ENCODE results near the gene ZNF624.

ZNF624 gene

DNA sequence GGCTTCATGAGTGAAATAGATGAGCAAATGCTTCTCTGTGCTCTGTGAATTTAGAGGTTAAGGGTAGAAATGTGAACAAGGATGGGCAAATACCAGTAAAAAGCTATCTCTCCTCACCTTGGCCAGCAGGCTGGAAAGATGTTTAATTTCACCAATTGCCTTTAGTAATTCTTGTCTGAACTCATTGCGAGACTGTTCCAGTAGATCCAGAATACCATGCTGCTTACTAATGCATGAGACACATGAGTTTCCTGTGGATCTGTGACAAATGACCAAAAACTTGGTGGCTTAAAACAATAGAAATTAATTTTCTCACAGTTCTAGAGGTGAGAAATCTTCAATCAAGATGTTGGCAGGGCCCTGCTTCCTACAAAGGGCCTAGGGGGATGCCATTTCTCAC is 9.3 kb upstream of the ZNF624 start:
- no peak overlapping the region for H3K4me3 ChIP-seq (replicated peaks; ENCODE audit: low read depth, low read length)
- DNase-seq (ENCODE audit: extremely low read depth, low read depth), result no peak
- TF ChIP-seq, protein P1, sequence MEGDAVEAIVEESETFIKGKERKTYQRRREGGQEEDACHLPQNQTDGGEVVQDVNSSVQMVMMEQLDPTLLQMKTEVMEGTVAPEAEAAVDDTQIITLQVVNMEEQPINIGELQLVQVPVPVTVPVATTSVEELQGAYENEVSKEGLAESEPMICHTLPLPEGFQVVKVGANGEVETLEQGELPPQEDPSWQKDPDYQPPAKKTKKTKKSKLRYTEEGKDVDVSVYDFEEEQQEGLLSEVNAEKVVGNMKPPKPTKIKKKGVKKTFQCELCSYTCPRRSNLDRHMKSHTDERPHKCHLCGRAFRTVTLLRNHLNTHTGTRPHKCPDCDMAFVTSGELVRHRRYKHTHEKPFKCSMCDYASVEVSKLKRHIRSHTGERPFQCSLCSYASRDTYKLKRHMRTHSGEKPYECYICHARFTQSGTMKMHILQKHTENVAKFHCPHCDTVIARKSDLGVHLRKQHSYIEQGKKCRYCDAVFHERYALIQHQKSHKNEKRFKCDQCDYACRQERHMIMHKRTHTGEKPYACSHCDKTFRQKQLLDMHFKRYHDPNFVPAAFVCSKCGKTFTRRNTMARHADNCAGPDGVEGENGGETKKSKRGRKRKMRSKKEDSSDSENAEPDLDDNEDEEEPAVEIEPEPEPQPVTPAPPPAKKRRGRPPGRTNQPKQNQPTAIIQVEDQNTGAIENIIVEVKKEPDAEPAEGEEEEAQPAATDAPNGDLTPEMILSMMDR (IDR thresholded peaks at IDR 0.05; ENCODE audit: low read depth, low read length, missing control alignments), result no peak

DNA sequence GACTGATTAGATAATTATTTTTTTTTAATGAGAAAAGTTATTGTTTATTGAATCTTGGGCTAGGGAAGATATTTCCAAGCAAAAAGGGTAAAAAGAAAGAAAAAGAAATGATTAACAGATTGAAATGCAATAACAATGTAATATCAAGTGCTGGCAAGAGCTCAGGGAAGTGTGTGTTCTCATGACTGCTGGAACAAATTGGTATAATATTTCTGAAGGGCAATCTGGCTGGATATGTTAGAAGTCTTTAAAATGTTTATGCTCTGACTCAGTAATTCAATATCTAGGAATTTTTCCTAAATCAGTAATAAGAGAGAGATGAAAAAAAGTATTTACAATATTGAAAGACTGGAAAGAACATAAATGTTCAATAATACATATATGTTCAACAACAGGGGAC is 7.6 kb upstream of the ZNF624 start:
- no peak overlapping the region for H3K4me3 ChIP-seq (replicated peaks; ENCODE audit: low read depth, low read length)
- no peak for DNase-seq (ENCODE audit: extremely low read depth, low read depth)
- TF ChIP-seq, protein P1 (IDR thresholded peaks at IDR 0.05; ENCODE audit: low read depth, low read length, missing control alignments), result no peak

DNA sequence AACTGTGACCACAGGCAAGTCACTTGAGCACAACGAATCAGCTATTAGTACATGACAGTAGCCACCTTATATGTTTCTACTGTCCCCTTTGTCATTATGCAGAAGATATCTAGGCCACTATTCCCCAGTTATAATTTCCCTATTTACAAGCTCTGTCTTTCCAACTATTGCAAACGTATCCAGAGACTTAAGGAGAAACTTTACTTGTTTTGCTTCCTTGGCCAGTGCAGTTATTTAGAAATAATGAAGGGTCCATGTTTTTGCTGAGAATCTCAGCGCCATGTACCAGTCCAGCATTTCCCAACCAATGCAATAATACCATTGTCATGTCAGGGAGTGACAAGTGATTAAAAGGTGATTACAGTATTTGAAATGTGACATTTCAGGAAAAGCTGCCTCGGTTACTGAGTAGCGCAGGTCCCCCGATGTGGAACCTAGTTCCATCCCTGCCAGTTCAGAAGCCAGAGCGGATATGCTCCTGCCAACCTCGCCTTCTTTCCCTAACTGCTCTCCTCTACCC is 743 bp downstream of the ZNF624 start:
- TF ChIP-seq, protein P1 (IDR thresholded peaks at IDR 0.05; ENCODE audit: low read depth, low read length, missing control alignments), result no peak
- H3K4me3 ChIP-seq (replicated peaks; ENCODE audit: low read depth, low read length), result peak overlapping the region; percentile 77
- DNase-seq (ENCODE audit: extremely low read depth, low read depth), result no peak

DNA sequence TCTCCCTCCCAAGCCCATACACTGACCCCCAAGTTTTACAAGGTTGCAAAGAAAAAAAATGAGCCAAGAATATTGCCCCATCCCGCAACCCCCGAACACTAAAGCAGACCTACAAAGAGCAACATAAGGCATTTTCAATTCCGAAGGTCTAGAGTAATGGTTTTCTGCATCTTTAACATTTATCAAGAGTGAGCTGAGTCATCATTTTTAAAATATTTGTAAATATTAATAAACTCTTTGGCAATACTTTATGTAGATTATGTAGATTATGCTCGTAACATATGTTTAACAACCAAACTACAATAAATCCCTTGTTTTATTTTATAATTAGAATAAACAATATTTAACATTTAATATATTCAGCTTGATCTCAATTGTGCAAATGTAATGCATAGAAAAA is 1.4 kb downstream of the ZNF624 start:
- no peak overlapping the region for H3K4me3 ChIP-seq (replicated peaks; ENCODE audit: low read depth, low read length)
- DNase-seq (ENCODE audit: extremely low read depth, low read depth), result no peak
- TF ChIP-seq, protein P1 (IDR thresholded peaks at IDR 0.05; ENCODE audit: low read depth, low read length, missing control alignments), result no peak

DNA sequence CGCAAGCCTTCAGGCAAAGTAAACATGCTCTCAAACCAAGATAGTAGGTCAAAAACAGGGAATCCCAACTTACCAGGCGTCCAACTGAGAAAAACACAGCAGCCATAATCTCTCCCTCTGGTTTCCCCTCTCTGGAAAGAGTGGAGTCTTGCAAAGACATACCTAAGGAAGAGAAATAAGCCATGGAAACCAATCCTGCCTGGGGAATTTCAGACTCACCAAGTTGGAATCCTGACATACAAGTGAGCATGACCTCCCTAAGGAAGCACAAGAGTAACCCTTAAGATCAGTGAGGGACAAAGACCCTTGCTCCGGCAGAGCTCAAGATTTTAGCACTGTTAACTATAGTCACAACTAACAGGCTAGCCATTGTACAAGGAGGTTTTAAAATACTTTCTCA is 4.1 kb downstream of the ZNF624 start:
- TF ChIP-seq, protein P1 (IDR thresholded peaks at IDR 0.05; ENCODE audit: low read depth, low read length, missing control alignments), result no peak
- no peak overlapping the region for H3K4me3 ChIP-seq (replicated peaks; ENCODE audit: low read depth, low read length)
- no peak for DNase-seq (ENCODE audit: extremely low read depth, low read depth)

DNA sequence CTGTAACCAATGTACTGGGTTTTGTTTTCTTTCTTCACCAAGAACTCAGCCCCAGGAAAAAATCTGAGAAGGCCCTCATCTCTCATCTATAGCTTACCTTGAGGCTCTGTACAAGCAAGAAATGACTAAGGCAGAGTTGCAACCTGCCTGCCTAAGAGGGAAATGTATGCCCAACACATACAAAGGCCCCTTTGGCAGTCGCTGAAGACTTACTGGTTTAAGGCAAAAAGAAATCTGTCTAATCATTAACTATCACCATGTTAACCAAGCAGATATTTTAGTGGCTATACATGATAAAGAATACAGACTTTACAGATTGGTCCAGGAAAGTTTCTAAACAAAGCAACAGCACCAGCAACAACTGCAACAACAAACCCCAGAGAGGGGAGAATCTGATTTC is 14.2 kb downstream of the ZNF624 start:
- no peak overlapping the region for H3K4me3 ChIP-seq (replicated peaks; ENCODE audit: low read depth, low read length)
- TF ChIP-seq, protein P1 (IDR thresholded peaks at IDR 0.05; ENCODE audit: low read depth, low read length, missing control alignments), result no peak
- DNase-seq (ENCODE audit: extremely low read depth, low read depth), result no peak

DNA sequence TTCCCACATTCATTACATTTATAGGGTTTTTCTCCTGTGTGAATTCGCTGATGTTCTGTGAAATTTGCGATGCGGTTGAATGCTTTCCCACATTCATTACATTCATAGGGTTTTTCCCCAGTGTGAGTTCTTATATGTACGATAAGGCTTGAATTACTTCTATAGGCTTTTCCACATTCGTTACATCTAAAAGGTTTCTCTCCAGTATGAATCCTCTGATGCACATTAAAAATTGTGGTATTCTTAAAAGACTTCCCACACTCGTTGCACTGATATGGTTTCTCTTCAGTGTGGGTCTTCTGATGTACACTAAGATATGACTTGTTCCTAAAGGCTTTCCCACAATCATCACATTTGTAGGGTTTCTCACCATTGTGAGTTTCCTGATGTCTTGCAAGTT is 30.4 kb downstream of the ZNF624 start:
- no peak overlapping the region for H3K4me3 ChIP-seq (replicated peaks; ENCODE audit: low read depth, low read length)
- no peak for DNase-seq (ENCODE audit: extremely low read depth, low read depth)
- TF ChIP-seq, protein P1 (IDR thresholded peaks at IDR 0.05; ENCODE audit: low read depth, low read length, missing control alignments), result no peak

All from HFF-Myc (cell line).